ENCODE measurements around the gene INSM1. TPM values are rescaled to one million over a fixed set of nuclear protein-coding genes. Genes with fewer than 3 reads are reported as not detected.
A peak's percentile ranks its signal among the peaks of the same experiment; 100 is the strongest.

Gene INSM1
- total and polyA plus RNA-seq, 2 experiments from 2014 or later: 0.55 to 1.2 TPM

DNA sequence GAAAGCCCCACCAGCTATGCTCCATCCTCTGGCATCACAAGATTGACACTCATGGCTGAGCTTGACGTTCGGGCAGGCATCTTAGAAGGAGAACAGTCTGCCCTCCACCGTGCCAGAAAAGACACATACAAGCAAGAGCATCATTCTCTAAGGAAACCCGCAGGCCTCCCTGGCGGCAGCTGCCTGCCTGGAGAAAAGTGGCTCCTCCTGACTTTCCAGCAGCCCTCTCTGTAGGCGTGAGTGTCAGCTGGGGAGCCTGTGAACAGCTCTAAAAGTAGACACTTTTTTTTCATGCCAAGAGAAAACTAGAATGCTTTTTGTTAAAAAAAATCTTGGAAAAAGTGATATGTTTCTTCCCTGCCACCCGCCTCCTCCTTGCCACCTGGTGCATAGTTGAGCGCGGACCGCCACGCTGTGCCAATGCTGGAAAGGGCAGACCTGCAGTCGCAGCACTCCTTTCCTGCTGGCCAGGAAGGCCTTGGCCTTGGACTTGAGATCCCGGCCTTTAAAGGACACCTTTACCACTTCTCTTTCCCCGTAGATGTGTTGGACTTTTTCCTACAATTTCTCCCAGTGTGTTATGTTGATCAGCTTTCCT is 29.7 kb upstream of the INSM1 start (continued):
- TF ChIP-seq, protein P1, sequence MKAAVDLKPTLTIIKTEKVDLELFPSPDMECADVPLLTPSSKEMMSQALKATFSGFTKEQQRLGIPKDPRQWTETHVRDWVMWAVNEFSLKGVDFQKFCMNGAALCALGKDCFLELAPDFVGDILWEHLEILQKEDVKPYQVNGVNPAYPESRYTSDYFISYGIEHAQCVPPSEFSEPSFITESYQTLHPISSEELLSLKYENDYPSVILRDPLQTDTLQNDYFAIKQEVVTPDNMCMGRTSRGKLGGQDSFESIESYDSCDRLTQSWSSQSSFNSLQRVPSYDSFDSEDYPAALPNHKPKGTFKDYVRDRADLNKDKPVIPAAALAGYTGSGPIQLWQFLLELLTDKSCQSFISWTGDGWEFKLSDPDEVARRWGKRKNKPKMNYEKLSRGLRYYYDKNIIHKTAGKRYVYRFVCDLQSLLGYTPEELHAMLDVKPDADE (IDR thresholded peaks at IDR 0.05): no peak
- no peak for TF ChIP-seq EZH2 (IDR thresholded peaks at IDR 0.05; ENCODE audit: low read depth, unreplicated experiment)

DNA sequence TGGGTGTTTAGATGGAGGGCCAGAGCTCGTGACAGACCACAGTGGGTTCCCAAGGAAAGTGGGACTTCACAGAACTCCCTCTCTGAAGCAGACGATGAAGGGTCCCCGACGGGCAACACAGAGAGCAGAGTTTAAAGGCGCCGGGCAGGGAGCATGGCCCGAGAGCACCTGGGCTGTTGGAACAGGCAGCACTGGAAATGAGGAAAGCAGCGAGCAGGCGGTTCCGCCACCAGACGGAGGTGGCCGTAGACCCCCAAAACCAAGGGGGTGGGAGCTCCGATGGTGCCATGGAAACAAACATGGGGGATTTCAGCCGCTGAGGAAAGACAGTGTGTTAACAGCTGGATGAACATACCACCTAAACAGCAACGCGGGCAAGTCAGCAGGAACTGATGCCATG is 27.5 kb upstream of the INSM1 start:
- Mint-ChIP-seq H3K4me1 (no peaks in the 10 kb centered on the region), H3K9me3 (peaks cover 10% of the 10 kb centered on the region; the same call in 1 of the 3 replicates), H3K27ac (no peak overlapping the region), H3K36me3 (ENCODE audit: low read depth) (no peaks in the 10 kb centered on the region; the same call in 2 of the 3 replicates), H3K27me3 (ENCODE audit: insufficient read depth, low read depth, poor library complexity) (peaks cover 2% of the 10 kb centered on the region), H3K4me3 (no peak overlapping the region)
- no peaks in the 10 kb centered on the region for H4K20me1 ChIP-seq (replicated peaks; ENCODE audit: insufficient read depth)
- no peaks in the 10 kb centered on the region for H3K27me3 ChIP-seq (ENCODE audit: insufficient read depth)
- H3K9me2 ChIP-seq (ENCODE audit: insufficient read depth): no peaks in the 10 kb centered on the region
- no peak overlapping the region for H3K4me3 ChIP-seq
- peak overlapping the region; percentile 23; the same call in 1 of the 2 replicates for H2AFZ ChIP-seq
- ATAC-seq (no peak), DNase-seq (ENCODE audit: low spot score) (no peak)
- no peaks in the 10 kb centered on the region for H3K4me1 ChIP-seq (ENCODE audit: insufficient read depth)
- H3K36me3 ChIP-seq (ENCODE audit: insufficient read depth): no peaks in the 10 kb centered on the region
- H3K27ac ChIP-seq (ENCODE audit: low read depth): no peak overlapping the region
- no peaks in the 10 kb centered on the region for H3F3A ChIP-seq (replicated peaks; ENCODE audit: low read depth)
- H3K4me2 ChIP-seq: no peak overlapping the region
- no peaks in the 10 kb centered on the region for H3K79me2 ChIP-seq (replicated peaks; ENCODE audit: insufficient read depth)
- TF ChIP-seq, protein P2, sequence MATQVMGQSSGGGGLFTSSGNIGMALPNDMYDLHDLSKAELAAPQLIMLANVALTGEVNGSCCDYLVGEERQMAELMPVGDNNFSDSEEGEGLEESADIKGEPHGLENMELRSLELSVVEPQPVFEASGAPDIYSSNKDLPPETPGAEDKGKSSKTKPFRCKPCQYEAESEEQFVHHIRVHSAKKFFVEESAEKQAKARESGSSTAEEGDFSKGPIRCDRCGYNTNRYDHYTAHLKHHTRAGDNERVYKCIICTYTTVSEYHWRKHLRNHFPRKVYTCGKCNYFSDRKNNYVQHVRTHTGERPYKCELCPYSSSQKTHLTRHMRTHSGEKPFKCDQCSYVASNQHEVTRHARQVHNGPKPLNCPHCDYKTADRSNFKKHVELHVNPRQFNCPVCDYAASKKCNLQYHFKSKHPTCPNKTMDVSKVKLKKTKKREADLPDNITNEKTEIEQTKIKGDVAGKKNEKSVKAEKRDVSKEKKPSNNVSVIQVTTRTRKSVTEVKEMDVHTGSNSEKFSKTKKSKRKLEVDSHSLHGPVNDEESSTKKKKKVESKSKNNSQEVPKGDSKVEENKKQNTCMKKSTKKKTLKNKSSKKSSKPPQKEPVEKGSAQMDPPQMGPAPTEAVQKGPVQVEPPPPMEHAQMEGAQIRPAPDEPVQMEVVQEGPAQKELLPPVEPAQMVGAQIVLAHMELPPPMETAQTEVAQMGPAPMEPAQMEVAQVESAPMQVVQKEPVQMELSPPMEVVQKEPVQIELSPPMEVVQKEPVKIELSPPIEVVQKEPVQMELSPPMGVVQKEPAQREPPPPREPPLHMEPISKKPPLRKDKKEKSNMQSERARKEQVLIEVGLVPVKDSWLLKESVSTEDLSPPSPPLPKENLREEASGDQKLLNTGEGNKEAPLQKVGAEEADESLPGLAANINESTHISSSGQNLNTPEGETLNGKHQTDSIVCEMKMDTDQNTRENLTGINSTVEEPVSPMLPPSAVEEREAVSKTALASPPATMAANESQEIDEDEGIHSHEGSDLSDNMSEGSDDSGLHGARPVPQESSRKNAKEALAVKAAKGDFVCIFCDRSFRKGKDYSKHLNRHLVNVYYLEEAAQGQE (IDR thresholded peaks at IDR 0.05; ENCODE audit: unreplicated experiment): no peak
- TF ChIP-seq, protein P3, sequence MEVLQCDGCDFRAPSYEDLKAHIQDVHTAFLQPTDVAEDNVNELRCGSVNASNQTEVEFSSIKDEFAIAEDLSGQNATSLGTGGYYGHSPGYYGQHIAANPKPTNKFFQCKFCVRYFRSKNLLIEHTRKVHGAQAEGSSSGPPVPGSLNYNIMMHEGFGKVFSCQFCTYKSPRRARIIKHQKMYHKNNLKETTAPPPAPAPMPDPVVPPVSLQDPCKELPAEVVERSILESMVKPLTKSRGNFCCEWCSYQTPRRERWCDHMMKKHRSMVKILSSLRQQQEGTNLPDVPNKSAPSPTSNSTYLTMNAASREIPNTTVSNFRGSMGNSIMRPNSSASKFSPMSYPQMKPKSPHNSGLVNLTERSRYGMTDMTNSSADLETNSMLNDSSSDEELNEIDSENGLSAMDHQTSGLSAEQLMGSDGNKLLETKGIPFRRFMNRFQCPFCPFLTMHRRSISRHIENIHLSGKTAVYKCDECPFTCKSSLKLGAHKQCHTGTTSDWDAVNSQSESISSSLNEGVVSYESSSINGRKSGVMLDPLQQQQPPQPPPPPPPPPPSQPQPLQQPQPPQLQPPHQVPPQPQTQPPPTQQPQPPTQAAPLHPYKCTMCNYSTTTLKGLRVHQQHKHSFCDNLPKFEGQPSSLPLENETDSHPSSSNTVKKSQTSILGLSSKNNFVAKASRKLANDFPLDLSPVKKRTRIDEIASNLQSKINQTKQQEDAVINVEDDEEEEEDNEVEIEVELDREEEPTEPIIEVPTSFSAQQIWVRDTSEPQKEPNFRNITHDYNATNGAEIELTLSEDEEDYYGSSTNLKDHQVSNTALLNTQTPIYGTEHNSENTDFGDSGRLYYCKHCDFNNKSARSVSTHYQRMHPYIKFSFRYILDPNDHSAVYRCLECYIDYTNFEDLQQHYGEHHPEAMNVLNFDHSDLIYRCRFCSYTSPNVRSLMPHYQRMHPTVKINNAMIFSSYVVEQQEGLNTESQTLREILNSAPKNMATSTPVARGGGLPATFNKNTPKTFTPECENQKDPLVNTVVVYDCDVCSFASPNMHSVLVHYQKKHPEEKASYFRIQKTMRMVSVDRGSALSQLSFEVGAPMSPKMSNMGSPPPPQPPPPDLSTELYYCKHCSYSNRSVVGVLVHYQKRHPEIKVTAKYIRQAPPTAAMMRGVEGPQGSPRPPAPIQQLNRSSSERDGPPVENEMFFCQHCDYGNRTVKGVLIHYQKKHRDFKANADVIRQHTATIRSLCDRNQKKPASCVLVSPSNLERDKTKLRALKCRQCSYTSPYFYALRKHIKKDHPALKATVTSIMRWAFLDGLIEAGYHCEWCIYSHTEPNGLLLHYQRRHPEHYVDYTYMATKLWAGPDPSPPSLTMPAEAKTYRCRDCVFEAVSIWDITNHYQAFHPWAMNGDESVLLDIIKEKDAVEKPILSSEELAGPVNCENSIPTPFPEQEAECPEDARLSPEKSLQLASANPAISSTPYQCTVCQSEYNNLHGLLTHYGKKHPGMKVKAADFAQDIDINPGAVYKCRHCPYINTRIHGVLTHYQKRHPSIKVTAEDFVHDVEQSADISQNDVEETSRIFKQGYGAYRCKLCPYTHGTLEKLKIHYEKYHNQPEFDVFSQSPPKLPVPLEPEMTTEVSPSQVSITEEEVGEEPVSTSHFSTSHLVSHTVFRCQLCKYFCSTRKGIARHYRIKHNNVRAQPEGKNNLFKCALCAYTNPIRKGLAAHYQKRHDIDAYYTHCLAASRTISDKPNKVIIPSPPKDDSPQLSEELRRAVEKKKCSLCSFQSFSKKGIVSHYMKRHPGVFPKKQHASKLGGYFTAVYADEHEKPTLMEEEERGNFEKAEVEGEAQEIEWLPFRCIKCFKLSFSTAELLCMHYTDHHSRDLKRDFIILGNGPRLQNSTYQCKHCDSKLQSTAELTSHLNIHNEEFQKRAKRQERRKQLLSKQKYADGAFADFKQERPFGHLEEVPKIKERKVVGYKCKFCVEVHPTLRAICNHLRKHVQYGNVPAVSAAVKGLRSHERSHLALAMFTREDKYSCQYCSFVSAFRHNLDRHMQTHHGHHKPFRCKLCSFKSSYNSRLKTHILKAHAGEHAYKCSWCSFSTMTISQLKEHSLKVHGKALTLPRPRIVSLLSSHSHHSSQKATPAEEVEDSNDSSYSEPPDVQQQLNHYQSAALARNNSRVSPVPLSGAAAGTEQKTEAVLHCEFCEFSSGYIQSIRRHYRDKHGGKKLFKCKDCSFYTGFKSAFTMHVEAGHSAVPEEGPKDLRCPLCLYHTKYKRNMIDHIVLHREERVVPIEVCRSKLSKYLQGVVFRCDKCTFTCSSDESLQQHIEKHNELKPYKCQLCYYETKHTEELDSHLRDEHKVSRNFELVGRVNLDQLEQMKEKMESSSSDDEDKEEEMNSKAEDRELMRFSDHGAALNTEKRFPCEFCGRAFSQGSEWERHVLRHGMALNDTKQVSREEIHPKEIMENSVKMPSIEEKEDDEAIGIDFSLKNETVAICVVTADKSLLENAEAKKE (CRISPR knock-in tag; IDR thresholded peaks at IDR 0.05): no peak
- TF ChIP-seq EZH2 (IDR thresholded peaks at IDR 0.05; ENCODE audit: low read depth, unreplicated experiment) (no peak), NANOG (IDR thresholded peaks at IDR 0.05; ENCODE audit: borderline replicate concordance) (no peak), JUNB (IDR thresholded peaks at IDR 0.05; ENCODE audit: unreplicated experiment) (no peak), EZH2phosphoT487 (IDR thresholded peaks at IDR 0.05; ENCODE audit: unreplicated experiment) (no peak), ZNF114 (CRISPR knock-in tag; IDR thresholded peaks at IDR 0.05) (no peak), CREB1 (CRISPR knock-in tag; IDR thresholded peaks at IDR 0.05; ENCODE audit: low read depth) (no peak), POLR2AphosphoS5 (IDR thresholded peaks at IDR 0.05; ENCODE audit: low read depth) (no peak), STAT1 (IDR thresholded peaks at IDR 0.05; ENCODE audit: unreplicated experiment) (no peak), ZNF331 (CRISPR knock-in tag; IDR thresholded peaks at IDR 0.05; ENCODE audit: low read depth) (no peak)
- TF ChIP-seq, protein P1 (IDR thresholded peaks at IDR 0.05): no peak

Data from GM23338 (cell line).